DMS153 treated with DMSO at 0.1 percent for 48 hours (cell line): ENCODE data around the gene SLC16A1.
"Not testable (repeated sequence)": the region's sequence is repeated elsewhere in the genome, so short reads cannot be mapped to it uniquely, and the experiment has no call there.

Source experiments
- DNase-seq: peaks from one replicate; lab custom pipeline; 2025; ENCODE audit not compliant: unreplicated experiment; lab: John Stamatoyannopoulos, UW

SLC16A1 gene, protein sequence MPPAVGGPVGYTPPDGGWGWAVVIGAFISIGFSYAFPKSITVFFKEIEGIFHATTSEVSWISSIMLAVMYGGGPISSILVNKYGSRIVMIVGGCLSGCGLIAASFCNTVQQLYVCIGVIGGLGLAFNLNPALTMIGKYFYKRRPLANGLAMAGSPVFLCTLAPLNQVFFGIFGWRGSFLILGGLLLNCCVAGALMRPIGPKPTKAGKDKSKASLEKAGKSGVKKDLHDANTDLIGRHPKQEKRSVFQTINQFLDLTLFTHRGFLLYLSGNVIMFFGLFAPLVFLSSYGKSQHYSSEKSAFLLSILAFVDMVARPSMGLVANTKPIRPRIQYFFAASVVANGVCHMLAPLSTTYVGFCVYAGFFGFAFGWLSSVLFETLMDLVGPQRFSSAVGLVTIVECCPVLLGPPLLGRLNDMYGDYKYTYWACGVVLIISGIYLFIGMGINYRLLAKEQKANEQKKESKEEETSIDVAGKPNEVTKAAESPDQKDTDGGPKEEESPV

GRCh38 chr1:112955773-112956543 lies at the start of gene SLC16A1:
Gene SLC16A1 (minus strand): TSS chr1:112956196. CDS start chr1:112929308, 26,888 bp downstream.
- peak; percentile 70 for DNase-seq

DNA sequence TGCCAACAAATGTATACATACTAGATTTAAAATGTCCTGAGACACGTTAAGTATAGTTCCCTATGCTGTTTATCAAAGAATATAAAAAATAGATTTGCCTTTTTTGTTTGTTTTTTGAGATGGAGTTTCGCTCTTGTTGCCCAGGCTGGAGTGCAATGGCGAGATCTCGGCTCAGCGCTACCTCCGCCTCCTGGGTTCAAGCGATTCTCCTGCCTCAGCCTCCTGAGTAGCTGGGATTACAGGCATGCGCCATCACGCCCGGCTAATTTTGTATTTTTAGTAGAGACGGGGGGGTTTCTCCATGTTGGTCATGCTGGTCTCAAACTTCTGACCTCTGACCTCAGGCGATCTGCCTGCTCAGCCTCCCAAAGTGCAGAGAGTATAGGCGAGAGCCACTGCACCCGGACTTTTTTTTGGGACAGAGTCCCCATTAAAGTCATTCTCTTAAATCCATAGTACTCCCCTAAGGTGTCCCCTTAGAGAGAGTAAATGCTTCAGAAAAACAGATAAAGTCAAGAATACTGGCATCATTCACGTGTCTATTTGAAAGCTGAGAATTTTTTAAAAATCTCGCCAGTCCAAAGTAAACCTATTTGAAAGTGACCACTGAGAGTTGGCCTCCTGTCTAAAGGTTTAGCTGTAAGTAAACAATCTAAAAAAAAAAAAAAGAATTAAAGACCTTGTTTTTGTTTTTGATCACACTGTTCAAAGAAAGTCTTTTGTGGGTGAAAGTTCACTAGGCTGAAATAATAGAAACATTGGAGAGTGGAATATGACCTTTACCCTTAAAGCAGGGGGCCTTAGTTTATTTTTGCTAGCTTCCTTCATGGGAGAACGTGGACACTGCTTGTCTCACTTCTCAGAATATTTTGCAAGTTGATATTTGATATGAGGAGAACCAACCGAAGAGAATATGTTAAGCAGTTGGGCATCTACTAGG lies 48.0 kb upstream of the SLC16A1 start:
- DNase-seq = no peak

- no peak for DNase-seq
These were observed 46.3 kb upstream of the SLC16A1 start for GRCh38 chr1:113002297-113002696.

- no peak for DNase-seq
These were observed 42.7 kb upstream of the SLC16A1 start for GRCh38 chr1:112998592-112999235.

DNA sequence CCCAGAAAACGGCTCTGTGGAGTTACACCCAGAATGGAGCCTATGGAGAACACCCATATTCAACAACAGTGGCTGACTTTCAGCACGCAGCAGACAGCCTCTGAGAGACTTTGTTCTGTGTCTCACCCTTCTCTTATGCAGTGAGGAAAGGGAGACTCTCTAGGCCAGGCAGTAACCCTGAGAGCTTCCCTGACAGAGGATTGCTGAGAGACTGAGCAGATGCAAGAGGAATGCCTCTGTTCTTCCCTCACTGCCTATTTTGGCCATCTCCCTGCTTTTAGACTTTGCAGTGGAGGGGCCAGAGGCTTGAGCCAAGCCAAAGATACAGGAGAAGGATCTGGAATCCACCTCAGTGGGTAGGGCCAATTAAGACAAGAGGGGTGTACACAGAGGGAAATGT lies 41.8 kb upstream of the SLC16A1 start:
- no peak for DNase-seq

- DNase-seq = no peak
These were observed 39.9 kb upstream of the SLC16A1 start for GRCh38 chr1:112995890-112996289.

DNA sequence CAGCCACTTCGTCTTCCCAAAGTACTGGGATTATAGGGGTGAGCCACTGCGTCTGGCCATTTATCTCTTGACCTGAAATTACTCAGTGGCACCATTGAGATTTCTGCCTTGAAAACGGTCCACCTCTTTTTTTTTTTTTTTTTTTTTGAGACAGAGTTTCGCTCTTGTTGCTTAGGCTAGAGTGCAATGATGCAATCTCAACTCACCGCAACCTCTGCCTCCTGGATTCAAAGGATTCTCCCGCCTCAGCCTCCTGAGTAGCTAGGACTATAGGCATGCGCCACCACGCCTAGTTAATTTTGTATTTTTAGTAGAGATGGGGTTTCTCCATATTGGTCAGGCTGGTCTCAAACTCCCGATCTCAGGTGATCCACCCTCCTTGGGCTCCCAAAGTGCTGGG lies 39.0 kb upstream of the SLC16A1 start:
- DNase-seq = not testable (repeated sequence)

GRCh38 chr1:112992780-112993179 lies 36.8 kb upstream of the SLC16A1 start:
- DNase-seq = no peak

GRCh38 chr1:112991402-112992120 lies 35.6 kb upstream of the SLC16A1 start:
- no peak for DNase-seq

DNA sequence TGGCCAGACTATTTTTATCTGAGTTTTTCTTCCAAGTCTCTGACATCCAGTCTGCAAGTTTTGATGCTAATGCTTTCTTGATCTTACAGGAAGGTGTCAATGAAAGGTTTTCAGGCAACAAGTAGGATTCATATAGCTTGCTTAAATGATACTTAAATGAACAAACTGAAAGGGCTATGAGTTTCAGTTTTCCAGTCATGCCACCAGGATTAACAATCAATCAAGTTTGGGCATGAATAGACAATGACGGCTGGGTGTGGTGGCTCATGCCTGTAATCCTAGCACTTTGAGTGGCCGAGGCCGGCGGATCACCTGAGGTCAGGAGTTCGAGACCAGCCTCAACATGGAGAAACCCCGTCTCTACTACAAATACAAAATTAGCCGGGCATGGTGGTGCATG lies 34.3 kb upstream of the SLC16A1 start:
- no peak for DNase-seq

GRCh38 chr1:112988367-112988766 lies 32.4 kb upstream of the SLC16A1 start:
- no peak for DNase-seq

DNA sequence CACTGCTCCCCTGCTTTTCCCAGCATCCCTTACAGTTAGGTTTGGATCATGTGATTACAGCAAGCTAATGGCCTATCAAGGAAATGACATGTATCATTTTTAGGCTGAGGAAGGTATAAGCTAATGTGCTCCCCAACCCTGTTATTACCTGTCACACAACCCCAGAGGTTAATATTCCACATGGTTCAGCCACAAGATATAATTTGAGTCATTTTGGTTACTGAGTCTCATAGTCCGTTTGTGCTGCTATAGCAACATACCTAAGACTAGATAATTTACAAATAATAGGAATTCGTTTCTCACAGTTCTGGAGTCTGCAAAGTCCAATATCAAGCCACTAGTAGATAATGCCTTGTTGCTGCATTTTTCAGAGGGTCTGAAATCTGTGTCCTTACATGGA lies 29.1 kb upstream of the SLC16A1 start:
- DNase-seq = no peak

DNA sequence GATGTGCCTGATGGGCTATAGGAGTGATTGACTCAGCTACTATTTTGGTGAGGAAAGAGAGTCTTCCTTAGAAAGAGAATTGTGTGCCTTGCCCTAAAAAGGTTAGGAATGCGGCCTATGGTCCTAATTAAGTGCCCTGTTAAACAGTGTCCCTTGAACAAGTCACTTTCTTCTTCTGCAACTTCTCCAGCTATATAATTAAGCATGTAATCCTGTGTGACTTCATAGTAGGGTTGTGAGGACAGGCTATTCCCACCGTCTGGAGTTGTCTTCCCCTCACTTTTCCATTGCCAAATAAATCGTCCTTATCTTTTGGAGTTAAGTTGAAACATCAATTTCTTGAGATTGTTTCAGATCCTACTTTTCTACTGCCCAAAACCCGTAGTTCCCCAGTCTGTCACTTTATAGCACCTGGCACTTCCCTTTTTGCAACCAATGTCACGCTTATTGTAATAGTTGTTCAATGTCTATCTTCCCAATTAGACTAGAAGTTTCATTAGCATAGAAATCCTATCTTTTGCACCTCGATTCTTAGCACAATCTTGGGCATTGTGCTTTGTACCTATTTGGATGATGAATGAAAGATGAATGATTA lies 27.6 kb upstream of the SLC16A1 start:
- DNase-seq = no peak

- DNase-seq = no peak
These were observed 27.0 kb upstream of the SLC16A1 start for GRCh38 chr1:112982853-112983536.

DNA sequence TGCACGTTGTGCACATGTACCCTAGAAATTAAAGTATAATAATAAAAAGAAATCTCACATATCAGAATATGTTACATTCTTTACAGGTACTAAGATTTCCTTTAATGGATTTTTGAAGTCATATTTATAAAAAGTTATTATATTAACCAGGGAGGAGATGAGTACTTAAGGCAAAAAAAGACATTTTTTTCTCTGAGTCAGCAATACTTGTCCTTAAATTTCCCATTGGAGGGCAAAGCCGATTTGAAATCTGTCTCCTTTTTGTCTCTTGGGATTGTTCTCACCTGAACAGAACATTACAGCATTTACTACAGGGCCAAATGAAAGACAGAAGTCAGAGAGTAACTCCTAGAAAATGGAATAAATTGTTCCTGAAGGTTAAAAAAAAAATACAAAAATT lies 26.3 kb upstream of the SLC16A1 start:
- DNase-seq = no peak

- DNase-seq = not testable (repeated sequence)
These were observed 25.8 kb upstream of the SLC16A1 start for GRCh38 chr1:112981834-112982233.

- DNase-seq = no peak
These were observed 25.4 kb upstream of the SLC16A1 start for GRCh38 chr1:112981426-112981825.

GRCh38 chr1:112975336-112975735 lies 19.3 kb upstream of the SLC16A1 start:
- no peak for DNase-seq

GRCh38 chr1:112974646-112975045 lies 18.6 kb upstream of the SLC16A1 start:
- no peak for DNase-seq
